HG02623 (cell line): ENCODE data around the gene CCDC40.
"Not testable (repeated sequence)": the region's sequence is repeated elsewhere in the genome, so short reads cannot be mapped to it uniquely, and the experiment has no call there.

Source experiments
- ATAC-seq: cut with Tn5 transposase; IDR thresholded peaks from one replicate; pipeline ENCODE4 v1.9.1; 2021; ENCODE audit warnings: moderate library complexity; ENCODE audit not compliant: unreplicated experiment

The CCDC40 gene

DNA sequence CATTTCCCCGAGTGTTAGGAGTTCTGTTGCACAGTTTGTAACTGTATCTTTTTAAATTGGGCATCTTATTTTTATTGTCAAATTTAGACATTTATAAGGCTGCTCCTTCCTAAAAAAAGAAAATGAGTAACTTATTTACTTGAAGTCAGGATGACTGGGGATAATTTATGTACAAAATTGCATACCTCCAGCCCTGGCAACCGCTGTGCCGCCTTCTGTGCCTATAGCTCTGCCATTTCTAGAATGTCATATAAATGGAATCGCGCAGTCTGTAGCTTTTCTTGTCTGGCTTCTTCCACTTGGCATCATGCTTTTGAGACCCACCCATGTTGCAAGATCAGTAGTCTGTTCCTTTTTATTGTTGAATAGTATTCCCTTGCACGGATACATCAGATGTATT lies 36.0 kb downstream of the CCDC40 start:
- no peak for ATAC-seq

DNA sequence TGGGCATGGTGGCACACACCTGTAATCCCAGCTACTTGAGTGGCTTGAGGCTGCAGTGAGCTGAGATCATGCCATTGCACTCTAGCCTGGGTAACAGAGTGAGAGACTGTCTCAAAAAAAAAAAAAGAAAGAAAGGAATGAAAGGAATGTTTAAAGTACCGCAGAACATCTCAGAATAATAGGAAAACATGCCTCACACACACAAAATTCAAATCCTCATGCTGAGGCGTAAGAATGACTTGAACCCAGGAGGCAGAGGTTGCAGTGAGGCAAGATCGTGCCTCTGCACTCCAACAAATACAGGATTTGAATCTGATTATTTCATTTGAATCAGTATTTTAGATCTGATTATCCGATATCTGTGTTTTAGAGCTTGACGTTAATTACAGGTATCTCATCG lies 43.6 kb downstream of the CCDC40 start:
- ATAC-seq, result no peak

DNA sequence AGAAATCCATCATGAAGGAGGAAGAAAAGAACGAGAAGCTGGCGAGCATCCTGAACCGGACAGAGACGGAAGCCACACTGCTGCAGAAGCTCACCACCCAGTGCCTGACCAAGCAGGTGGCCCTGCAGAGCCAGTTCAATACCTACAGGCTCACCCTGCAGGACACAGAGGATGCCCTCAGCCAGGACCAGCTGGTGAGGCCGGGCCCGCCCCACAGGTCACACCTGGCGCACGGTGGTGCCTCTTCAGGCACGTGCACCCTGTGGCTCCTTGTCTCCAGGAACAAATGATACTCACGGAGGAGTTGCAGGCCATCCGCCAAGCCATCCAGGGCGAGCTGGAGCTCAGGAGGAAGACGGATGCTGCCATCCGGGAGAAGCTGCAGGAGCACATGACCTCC lies 45.2 kb downstream of the CCDC40 start:
- no peak for ATAC-seq

DNA sequence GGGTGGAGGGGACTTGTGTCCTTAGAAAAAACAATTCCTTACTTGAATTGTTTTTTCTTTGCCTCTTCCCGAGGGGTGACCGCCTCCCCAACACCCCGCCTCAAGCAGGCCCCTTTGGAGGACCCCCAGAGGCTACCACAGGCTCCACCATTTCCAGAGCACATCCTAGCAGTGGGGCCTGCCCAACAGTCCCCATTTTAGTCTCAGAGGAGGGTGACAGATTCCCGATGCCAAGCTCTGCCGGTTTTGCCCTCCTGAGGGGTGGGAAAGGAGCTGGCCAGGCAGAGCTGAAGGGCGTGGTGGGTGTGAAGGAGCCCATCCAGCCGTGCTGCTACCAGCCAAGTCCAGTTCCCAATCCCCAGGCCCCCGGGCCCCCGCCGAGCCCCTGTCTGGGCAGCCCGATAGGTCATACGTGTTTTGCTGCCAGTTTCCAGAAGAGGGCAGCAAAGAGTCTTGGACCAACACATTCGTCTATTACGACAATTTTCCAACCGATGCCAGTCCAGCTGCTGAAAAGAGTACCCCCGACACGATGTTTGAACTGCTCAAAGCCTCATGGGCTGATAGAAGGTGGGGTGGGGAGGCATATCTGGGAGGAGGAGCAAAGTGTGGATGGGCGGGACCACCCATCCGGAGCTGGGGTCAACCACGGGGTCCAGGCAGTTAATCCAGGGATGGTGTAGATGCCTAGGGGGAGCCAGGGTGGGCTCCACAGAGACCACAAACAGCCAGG lies 46.1 kb downstream of the CCDC40 start:
- no peak for ATAC-seq

DNA sequence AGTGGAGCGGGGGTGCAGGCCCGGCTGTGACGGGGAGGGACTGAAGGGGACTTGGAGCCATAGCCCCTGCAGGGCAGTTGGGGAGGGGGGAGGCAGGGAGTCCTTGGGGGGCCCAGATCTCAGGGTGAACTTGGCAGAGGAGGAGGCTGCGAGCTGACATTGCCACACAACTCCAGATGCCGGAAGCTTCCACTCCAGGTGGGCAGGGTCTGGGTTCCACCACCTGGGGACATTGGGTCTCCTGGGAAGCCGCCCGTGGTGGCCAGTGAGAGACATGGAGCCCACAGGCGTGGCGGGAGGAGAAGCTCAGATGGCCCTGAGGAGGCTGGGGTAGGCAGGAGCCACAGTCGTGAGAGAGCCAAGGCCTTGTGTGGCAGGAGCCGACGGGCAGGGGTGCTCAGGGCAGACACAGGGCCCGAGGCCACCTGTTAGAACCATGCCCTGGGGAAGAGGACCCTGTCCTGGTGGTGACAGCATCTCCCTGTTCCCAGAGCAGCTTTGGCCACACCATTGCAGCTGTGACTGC lies 46.8 kb downstream of the CCDC40 start:
- no peak for ATAC-seq

DNA sequence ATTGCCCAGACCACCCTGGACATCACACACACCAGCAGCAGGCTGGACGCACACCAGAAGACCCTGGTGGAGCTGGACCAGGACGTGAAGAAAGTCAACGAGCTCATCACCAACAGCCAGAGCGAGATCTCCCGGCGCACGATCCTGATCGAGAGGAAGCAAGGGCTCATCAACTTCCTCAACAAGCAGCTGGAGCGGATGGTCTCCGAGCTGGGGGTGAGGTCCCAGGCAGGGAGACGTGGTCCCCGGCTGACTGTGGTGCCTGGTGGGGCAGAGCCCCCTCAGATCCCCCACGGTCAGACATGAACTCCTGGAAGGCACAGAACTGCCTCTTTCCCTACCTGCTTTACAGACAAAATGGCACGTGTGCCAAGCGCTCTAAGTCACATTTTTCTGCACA lies 48.3 kb downstream of the CCDC40 start:
- no peak for ATAC-seq

DNA sequence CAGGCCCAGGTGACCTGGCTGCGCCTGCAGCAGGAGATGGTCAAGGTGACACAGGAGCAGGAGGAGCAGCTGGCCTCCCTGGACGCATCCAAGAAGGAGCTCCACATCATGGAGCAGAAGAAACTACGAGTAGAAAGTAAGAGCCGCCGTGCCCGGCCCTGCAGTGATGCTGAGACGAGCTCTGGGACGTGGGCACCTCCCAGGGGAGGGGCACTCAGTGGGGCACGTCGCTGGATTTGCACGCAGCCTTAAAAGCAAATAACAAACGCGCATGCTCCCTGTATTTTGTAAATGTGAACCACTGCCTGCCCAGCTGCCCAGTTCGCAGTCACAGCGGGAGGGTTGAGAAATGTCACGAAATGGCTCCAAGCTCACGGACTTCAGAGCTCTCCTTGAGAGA lies 49.6 kb downstream of the CCDC40 start:
- ATAC-seq, result no peak

DNA sequence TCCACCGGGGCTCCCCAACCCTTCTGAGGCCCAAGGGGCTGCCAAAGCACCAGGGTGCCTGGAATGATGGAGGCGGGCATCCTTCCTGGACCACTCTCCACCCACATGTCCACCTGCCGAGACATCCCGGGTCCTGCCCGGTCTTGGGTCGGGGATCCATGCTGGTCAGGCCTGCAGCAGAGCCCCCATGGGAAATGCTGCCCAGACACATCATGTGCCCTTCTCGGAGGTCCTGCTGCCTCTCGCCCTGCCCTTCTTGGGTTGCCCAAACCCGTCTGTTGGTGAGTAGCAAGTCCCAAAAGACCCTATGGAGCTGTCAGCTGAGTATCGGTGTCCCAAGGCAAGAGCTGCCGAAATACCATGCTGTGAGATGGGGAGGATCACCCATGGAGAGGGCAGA lies 50.2 kb downstream of the CCDC40 start:
- no peak for ATAC-seq

DNA sequence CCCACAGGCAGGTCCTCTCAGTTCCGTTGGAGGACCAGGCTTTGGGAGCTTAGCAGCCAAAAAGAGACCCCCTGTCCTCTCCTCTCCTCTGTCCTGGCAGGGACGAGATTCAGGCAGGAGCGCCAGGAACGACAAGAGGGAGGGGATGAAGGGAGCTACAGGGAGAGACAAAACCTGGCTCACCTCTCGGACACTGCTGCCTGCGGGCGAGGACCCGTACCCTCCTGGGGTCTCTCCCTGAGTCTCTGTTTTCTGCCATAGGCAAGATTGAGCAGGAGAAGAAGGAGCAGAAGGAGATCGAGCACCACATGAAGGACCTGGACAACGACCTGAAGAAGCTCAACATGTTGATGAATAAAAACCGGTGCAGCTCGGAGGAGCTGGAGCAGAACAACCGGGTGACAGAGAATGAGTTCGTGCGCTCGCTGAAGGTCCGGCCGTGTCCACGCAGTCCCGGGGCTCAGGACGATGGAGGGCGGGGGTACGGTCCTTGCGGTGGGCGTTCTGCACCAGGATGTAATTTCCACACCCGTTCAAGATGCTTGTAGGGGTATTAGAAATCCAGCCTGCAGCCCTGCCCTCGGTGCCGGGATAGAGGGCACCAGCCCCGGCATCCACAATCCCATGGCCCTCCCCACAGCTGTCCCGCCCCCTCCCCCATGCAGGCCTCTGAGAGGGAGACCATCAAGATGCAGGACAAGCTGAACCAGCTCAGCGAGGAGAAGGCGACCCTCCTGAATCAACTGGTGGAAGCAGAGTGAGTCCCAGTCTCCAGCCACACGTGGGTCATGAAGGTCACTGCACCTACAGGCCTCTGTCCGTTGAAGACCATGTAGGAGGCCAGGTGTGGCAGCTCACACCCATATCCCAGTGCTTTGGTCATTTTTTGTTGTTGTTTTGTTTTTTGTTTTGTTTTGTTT lies 51.2 kb downstream of the CCDC40 start:
- ATAC-seq, result no peak

DNA sequence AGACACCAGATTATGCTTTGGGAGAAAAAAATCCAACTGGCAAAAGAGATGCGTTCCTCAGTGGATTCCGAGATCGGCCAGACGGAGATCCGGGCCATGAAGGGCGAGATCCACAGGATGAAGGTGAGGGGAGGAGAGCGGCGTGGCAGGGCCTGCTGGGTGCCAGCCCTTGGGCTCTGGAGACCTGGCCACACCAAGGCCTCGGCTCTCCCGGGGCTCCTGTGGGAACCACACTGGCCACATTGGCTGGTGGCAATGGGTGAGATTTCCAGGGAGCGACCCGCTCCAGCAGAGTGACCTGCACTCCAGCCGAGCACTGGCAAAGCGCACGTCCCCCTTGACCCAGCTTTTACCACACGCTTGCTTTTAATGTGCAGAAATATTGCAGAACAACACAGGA lies 53.3 kb downstream of the CCDC40 start:
- no peak for ATAC-seq

DNA sequence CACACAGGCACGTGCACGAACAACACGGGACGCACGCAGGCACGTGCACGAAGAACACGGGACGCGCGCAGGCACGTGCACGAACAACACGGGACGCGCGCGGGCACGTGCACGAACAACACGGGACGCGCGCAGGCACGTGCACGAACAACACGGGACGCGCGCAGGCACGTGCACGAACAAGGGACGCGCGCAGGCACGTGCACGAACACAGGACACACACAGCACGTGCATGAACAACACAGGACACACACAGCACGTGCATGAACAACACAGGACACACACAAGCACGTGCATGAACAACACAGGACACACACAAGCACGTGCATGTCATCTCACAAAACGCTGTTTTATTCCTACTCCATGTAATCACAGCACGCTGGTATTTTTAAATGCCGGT lies 53.7 kb downstream of the CCDC40 start:
- ATAC-seq, result not testable (repeated sequence)

DNA sequence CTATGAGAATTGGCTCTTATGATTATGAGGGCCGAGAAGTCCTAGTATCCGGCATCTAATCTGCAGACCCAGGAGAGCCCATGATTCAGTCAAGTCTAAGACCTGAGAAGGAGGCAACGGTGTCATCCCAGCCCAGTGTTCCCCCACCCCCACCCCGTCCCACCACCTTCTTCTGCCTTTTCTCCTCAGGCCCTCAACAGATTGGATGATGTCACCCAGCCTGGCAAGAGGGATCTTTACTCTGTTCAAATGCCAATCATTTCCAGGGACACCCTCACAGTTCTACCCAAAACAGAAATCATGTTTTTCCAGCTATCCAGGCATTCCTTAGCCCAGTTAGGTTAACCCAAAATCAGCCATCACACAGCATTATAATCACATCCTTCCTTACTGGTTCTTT lies 54.9 kb downstream of the CCDC40 start:
- ATAC-seq, result no peak

DNA sequence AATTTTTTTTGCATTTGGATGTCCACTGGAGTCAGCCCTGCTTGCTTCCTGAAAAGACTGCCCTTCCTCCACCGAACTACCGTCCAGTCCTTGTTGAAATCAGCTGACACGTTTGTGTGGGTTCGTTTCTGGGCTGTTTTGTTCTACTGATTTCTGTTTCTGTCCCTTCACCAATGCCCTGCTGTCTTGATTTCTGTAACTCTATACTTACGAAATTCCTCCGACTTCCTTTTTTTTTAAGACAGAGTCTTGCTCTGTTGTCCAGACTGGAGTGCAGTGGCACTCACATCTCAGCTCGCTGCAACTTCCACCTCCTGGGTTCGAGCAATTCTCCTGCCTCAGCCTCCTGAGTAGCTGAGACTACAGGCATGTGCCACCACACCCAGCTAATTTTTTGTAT lies 56.5 kb downstream of the CCDC40 start:
- ATAC-seq, result no peak

DNA sequence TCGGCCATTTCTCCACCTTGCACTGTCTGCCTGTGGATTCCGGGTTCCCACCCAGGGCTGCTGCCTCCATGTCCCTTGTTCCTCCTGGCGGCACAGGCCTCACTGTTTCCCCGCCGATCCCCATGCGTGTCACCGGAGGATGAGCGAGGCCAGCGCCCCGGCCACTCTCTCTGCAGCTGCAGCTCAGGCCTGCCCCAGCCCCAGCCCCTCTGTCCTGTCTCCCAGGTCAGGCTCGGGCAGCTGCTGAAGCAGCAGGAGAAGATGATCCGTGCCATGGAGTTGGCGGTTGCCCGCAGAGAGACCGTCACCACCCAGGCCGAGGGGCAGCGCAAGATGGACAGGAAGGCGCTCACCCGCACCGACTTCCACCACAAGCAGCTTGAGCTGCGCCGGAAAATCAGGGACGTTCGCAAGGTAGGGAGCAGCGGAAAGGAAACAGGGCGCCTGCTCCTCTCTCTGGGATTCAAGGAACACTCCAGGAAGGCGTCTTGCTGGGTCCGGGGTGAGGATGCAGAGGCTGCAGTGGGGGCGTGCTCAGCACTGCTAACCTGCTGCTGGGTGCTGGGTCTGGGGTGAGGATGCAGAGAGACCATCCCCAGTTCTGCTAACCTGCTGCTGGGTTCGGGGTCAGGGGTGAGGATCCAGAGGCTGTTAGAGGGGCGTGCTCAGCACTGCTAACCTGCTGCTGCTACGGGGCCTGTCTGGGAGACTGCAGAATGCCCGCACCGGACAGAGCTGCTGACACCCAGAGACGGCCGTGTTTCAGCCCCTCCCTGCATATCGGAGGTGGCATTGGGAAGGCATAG lies 58.8 kb downstream of the CCDC40 start:
- ATAC-seq, result no peak

DNA sequence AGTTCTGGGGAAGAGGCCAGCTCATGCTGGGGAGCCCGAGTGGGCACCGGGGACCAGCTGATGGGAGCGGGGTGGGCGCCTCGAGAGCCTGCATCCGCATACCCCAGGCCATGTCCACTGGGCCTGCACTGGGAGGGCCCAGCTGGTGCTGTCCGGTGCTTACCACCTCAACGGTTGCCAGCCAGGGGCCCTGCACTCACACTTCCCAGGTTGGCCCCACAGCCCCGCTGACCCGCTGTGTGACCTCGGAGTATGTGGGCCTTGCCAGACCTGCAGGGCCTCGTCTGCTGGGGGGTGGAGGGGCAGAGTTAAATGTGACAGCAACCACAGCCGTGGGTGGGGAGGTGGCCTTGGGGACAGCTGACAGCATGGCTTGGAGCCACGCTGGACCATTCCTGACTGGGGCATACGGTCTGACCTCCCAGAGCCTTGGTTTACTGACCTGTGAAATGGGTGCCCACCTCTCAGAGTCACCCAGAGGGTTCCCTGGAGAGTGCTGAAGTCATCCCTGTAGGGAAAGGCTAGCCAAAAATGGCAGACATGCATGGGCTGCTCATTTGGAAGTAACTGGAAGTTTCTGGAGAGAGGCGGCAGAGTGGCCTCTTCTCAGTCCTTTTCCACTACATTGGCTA lies 59.5 kb downstream of the CCDC40 start:
- no peak for ATAC-seq

DNA sequence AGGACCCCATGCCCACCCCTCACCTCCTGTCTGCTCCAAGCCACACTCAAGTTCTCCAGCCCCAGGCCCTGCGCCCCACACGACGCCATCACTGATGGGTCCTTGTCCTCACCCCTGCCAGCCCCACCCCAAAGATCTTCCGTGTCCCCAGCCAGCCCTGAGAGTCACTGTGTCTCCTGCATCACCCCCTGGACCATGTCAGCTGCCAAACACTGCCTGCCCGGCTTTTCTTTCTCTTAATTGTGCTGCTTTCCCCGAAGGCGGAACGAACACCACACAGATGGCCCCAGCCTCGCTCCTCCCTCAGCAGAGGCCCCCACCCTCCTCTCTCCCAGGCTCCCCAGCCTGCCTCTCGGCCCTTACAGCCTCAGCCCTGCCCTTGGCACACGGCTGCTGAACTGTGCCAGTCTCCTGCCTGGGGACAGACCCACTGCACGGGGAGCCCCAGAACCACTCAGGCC lies 60.1 kb downstream of the CCDC40 start:
- ATAC-seq, result no peak

DNA sequence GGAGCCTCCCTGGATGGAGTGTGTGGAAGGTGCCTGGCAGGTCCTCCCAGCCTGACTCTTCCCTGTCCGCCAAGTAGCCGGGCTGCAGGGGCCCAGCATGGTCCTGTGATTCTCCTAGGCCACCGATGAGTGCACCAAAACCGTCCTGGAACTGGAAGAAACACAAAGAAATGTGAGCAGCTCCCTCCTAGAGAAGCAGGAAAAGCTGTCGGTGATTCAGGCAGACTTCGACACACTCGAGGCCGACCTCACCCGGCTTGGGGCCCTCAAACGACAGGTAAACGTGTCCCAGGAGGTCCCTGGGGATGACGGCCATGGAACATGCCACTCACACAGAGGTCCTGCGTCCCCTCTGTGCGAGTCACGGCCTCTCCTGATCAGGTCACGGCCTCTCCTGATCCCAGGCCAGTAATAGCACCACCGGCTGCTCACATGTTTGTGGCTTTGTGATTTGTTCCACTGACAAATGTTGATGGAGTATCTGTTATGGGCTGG lies 60.7 kb downstream of the CCDC40 start:
- no peak for ATAC-seq

DNA sequence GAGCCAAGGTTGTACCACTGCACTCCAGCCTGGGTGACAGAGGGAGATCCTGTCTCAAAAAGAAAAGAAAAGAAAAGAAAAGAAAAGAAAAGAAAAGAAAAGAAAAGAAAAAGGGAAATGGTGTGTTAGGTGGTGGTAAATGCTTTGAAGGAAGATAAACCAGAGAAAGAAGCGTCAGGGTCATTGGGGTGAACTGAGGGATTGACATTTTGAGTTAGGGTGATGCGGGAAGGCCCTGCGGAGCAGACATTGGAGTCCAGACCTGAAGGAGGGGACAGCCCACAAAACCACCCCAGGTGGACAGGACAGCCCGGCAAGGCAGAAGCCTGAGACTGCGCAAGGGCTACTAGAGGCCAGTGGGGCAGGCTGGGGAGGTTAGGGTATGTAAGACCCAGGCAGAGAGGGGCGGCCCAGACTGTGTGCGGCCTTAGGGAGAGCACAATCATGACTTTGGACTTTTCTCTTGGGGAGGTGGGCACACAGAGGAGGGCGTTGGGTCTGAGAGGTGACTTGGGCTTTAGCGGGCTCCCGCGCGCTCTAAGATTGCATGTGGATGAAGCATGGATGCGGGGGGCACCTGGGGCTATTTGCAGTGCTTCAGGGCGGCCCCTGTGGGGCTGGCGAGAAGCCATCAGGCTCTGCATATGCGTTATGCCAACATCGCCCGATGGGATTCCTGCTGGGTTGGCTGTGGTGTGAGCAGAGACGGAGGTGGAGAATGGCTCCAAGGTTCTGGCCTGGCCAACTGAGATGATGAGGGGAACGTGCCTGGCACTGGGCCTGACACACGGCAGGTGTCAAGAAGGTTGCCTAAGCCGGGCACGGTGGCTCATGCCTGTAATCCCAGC lies 61.6 kb downstream of the CCDC40 start:
- ATAC-seq, result no peak

DNA sequence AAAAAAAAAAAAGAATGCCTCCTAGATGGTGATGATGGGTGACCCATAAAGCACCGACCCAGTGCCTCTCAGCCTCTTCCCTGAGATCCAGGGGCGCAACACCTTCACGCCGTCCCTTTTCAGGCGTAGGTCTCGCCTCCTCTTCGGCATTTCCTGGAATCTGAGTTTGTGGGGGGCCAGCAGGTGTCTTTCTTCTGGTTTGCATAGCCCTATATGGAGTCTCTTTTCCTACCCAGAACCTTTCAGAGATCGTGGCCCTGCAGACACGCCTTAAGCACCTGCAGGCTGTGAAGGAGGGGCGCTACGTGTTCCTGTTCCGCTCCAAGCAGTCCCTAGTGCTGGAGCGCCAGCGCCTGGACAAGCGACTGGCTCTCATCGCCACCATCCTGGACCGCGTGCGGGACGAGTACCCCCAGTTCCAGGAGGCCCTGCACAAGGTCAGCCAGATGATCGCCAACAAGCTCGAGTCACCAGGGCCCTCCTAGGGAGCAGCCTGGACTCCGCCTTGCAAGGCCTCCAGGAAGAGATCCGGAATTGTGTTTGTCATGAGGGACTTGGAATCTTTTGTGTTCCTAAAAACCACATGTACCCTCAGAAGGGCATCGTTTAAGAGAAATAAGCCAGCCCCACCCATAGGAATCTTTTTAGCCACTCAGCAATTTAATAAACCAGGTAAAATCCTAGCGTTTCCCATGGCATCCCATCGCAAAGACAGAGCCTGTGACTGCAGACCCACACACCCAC lies 63.0 kb downstream of the CCDC40 start:
- no peak for ATAC-seq
